Endothelial cell (in vitro differentiated cells): ENCODE measurements around the gene TMEM203. TPM values are rescaled to one million over a fixed set of nuclear protein-coding genes. Genes with fewer than 3 reads are reported as not detected.

ENCODE experiments used
- DNase-seq: peaks from one replicate; pipeline ENCODE4 v3.0.0; 2021; ENCODE audit warnings: low spot score
- H3K27ac Mint-ChIP-seq: one replicate; pipeline ENCODE4 v1.8.0; 2021; ENCODE audit warnings: mixed read lengths, inconsistent platforms; ENCODE audit not compliant: unreplicated experiment
- H3K27me3 Mint-ChIP-seq: one replicate; pipeline ENCODE4 v1.8.0; 2021; ENCODE audit warnings: mild to moderate bottlenecking, moderate library complexity, mixed read lengths, inconsistent platforms; ENCODE audit not compliant: unreplicated experiment
- H3K36me3 Mint-ChIP-seq: one replicate; pipeline ENCODE4 v1.8.0; 2021; ENCODE audit warnings: mild to moderate bottlenecking, low read depth, mixed read lengths, inconsistent platforms; ENCODE audit not compliant: unreplicated experiment
- H3K4me1 Mint-ChIP-seq: one replicate; pipeline ENCODE4 v1.8.0; 2021; ENCODE audit warnings: mild to moderate bottlenecking, mixed read lengths, inconsistent platforms; ENCODE audit not compliant: unreplicated experiment
- H3K4me3 Mint-ChIP-seq: one replicate; pipeline ENCODE4 v1.8.0; 2021; ENCODE audit warnings: mild to moderate bottlenecking, mixed read lengths, inconsistent platforms; ENCODE audit not compliant: unreplicated experiment
- H3K9me3 Mint-ChIP-seq: one replicate; pipeline ENCODE4 v1.8.0; 2021; ENCODE audit warnings: mixed read lengths, inconsistent platforms; ENCODE audit not compliant: unreplicated experiment
- total RNA-seq: library from RNA; stranded (reverse); fragmentation: NEBNext Ultra II Directional; extraction: Animal tissue kit (Norgen Biotek cat#: 25700); gene quantifications from one replicate; pipeline ENCODE4 v1.2.1, GENCODE V29; 2021; ENCODE audit not compliant: unreplicated experiment
- TF ChIP-seq, protein P1 (sequence below): fragments of 200-600 bp; sonication (generic); IDR thresholded peaks from one replicate; pipeline ENCODE4 v1.5.0; 2021; ENCODE audit warnings: antibody characterized with exemption; ENCODE audit not compliant: unreplicated experiment

The TMEM203 gene
- total RNA-seq, 1 donor from 2014 or later, result 27.4 TPM

DNA sequence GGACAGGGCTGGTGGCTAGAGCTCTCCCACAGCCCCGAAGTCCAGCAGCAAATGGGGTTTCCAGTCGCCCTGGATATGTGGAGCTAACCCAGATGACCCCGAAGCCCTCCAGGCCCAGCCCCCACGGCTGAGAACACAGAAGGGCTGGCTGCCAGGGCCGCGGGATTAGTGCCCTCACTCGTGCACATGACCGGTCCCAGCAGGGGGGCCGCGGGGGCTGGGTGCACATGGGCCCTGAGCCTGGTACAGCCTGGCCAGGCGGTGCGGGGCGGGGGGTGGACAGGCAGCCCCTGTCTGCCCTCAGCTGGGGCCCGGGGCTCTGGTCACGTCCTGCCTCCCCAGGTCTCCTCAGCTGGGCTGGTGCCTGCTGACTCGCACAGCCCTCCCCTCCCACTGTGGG is 11.1 kb downstream of the TMEM203 start:
- TF ChIP-seq, protein P1, sequence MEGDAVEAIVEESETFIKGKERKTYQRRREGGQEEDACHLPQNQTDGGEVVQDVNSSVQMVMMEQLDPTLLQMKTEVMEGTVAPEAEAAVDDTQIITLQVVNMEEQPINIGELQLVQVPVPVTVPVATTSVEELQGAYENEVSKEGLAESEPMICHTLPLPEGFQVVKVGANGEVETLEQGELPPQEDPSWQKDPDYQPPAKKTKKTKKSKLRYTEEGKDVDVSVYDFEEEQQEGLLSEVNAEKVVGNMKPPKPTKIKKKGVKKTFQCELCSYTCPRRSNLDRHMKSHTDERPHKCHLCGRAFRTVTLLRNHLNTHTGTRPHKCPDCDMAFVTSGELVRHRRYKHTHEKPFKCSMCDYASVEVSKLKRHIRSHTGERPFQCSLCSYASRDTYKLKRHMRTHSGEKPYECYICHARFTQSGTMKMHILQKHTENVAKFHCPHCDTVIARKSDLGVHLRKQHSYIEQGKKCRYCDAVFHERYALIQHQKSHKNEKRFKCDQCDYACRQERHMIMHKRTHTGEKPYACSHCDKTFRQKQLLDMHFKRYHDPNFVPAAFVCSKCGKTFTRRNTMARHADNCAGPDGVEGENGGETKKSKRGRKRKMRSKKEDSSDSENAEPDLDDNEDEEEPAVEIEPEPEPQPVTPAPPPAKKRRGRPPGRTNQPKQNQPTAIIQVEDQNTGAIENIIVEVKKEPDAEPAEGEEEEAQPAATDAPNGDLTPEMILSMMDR, result no peak
- Mint-ChIP-seq H3K9me3 (no peaks in the 10 kb centered on the region), H3K4me1 (peaks cover 3% of the 10 kb centered on the region), H3K27me3 (peaks cover 12% of the 10 kb centered on the region), H3K36me3 (no peaks in the 10 kb centered on the region), H3K27ac (no peak overlapping the region), H3K4me3 (no peak overlapping the region)
- no peak for DNase-seq

DNA sequence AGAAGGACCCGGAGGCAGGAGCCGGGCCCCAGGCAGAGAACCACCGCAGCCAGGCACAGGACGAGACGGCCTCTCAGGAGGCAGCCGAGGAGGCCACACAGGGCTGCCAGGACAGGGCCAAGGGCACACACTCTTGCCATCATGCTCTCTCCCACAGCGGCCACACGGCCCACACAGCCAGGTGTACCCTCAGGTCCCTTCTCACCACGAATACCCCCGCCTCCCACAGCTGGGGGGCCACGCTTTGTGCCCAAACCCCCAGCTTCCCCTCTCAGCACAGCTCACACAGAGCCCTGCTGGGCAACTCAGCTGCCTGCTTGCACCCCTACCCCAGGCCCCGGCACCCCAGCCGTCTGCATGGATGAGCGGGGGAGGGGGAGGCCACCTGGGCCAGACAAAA is 11.7 kb downstream of the TMEM203 start:
- no peaks in the 10 kb centered on the region for H3K36me3 Mint-ChIP-seq
- no peak for DNase-seq
- H3K4me1 Mint-ChIP-seq, result peaks cover 4% of the 10 kb centered on the region
- H3K27me3 Mint-ChIP-seq, result peaks cover 13% of the 10 kb centered on the region
- H3K9me3 Mint-ChIP-seq, result no peaks in the 10 kb centered on the region
- TF ChIP-seq, protein P1, result no peak
- H3K4me3 Mint-ChIP-seq, result no peak overlapping the region
- no peak overlapping the region for H3K27ac Mint-ChIP-seq

DNA sequence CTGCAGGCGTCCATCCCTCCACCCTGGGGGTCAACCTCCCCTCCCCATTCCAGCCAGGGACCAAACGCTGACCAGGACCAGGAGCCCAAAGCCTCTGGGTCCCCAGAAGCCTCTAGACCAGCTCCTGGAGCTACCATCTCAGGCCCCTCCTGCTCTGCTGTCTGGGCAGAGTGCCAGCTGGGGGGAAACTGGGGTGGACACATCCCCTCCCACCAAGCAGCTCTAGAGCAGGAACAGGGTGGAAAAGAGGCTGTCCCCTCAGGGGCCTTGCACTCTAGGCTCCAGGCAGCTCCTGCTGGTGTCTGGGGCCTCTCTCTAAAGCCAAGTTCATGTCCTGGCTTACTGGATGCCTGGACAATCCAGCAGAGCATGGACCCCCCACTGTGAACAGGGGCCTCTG is 12.6 kb downstream of the TMEM203 start:
- Mint-ChIP-seq H3K9me3 (no peaks in the 10 kb centered on the region), H3K4me1 (peaks cover 7% of the 10 kb centered on the region), H3K4me3 (no peak overlapping the region), H3K36me3 (no peaks in the 10 kb centered on the region), H3K27me3 (peaks cover 10% of the 10 kb centered on the region), H3K27ac (no peak overlapping the region)
- DNase-seq, result no peak
- TF ChIP-seq, protein P1, result no peak

DNA sequence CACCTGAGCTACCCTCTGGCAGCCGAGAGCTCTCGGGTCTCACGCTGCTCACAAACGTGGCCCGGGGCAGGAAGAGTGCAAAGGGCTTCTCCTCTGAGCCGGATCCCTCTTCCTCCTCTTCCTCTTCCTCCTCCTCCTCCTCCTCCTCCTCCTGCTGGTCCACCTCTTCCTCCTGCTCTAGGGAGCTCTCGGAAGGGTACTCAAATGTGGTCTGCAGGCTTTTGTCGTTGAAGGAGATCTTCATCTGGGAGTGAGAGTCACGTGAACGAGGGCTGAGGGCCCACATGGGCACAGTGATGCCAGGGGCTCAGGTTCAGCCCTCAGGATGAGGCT is 13.0 kb downstream of the TMEM203 start:
- H3K27me3 Mint-ChIP-seq, result peaks cover 10% of the 10 kb centered on the region
- no peaks in the 10 kb centered on the region for H3K9me3 Mint-ChIP-seq
- DNase-seq, result no peak
- no peak overlapping the region for H3K4me3 Mint-ChIP-seq
- no peaks in the 10 kb centered on the region for H3K36me3 Mint-ChIP-seq
- H3K27ac Mint-ChIP-seq, result no peak overlapping the region
- peaks cover 11% of the 10 kb centered on the region for H3K4me1 Mint-ChIP-seq
- TF ChIP-seq, protein P1, result no peak

DNA sequence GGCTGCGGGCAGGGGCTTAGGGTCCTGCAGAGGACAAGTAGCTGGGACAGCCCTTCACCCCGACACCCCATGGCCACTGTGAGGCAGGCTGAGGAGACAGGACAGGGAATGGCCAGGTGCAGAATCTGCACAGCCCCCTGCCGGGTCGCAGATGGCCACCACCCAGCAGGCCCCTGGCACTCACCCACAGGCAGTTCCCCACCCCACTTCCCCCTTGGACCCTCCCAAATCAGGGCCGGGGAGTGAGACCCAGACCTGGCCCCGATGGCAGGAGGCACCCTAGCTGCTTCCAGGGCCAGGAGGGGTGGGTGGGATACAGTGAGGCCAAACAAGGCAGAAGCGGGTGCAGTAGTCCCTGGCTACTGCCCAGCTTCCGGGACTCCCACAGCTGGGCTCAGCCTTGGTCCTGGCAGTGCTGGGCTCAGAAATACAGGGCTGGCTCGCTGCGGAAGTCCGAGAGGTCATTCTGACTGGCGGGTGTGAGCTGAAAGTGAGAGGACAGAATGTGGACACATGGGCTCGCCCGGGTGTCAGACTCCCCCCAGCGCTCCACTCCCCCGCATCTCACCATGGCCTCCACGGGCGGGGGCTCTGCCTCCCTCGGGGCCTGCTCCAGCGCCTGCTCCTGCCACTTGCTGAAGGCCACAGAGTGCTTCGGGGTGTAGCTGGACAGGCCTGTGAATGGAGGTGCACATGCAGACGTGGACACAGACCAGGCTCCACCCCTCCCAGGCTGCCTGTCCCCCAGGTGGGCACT is 13.6 kb downstream of the TMEM203 start:
- Mint-ChIP-seq H3K4me3 (no peak overlapping the region), H3K9me3 (no peaks in the 10 kb centered on the region), H3K4me1 (peaks cover 11% of the 10 kb centered on the region), H3K27me3 (peaks cover 10% of the 10 kb centered on the region), H3K36me3 (no peaks in the 10 kb centered on the region), H3K27ac (no peak overlapping the region)
- TF ChIP-seq, protein P1, result no peak
- DNase-seq, result no peak
